HepG2 (cell line): ENCODE data around the gene ADM. TPM values are rescaled to one million over a fixed set of nuclear protein-coding genes. Genes with fewer than 3 reads are reported as not detected.

Source experiments
- DDIT3 ChIP-seq: sonication (generic); formaldehyde crosslinking; IDR thresholded peaks from 2 replicates; pipeline ENCODE4 v1.4.0; 2020; ENCODE audit warnings: mild to moderate bottlenecking, missing genetic modification reagents
- GPBP1L1 ChIP-seq: sonication (generic); formaldehyde crosslinking; IDR thresholded peaks from 2 replicates; pipeline ENCODE4 v1.5.0; 2020; ENCODE audit warnings: mild to moderate bottlenecking, missing genetic modification reagents
- GRHL1 ChIP-seq: sonication (generic); formaldehyde crosslinking; conservative IDR thresholded peaks from 2 replicates; pipeline ENCODE4 v1.8.0; 2022; ENCODE audit warnings: missing genetic modification reagents
- HOXA5 ChIP-seq: sonication (generic); formaldehyde crosslinking; IDR thresholded peaks from 2 replicates; pipeline ENCODE4 v1.4.0; 2020; ENCODE audit warnings: missing genetic modification reagents
- KAT2B ChIP-seq: fragments of 150-350 bp; IDR thresholded peaks from 2 replicates; pipeline ENCODE4 v1.6.1; 2014; ENCODE audit warnings: low read depth, low read length, borderline replicate concordance
- MTF2 ChIP-seq: sonication (generic); formaldehyde crosslinking; IDR thresholded peaks from 2 replicates; pipeline ENCODE4 v1.5.0; 2020; ENCODE audit warnings: missing genetic modification reagents, borderline replicate concordance
- RELA ChIP-seq: sonication (generic); formaldehyde crosslinking; IDR thresholded peaks from 2 replicates; pipeline ENCODE4 v1.4.0; 2020; ENCODE audit warnings: missing genetic modification reagents
- RNF2 ChIP-seq: fragments of 450-650 bp; conservative IDR thresholded peaks from 2 replicates; pipeline ENCODE4 v1.6.1; 2016; ENCODE audit warnings: low read depth
- SP140L ChIP-seq: sonication (generic); formaldehyde crosslinking; IDR thresholded peaks from 2 replicates; pipeline ENCODE4 v1.4.0; 2020; ENCODE audit warnings: missing genetic modification reagents, borderline replicate concordance
- TCF12 ChIP-seq, 2 experiments: fragments of 450-650 bp in 1 of 2; sonication (generic) in 1 of 2; formaldehyde crosslinking in 1 of 2; IDR thresholded peaks; 2 replicates each; pipeline versions ENCODE4 v1.6.1 to v1.8.0; 2017 to 2022; ENCODE audit warnings: antibody characterized with exemption in 1 of 2, mild to moderate bottlenecking in 1 of 2, missing genetic modification reagents in 1 of 2, moderate library complexity in 1 of 2
- ZFP62 ChIP-seq: sonication (generic); formaldehyde crosslinking; IDR thresholded peaks from 2 replicates; pipeline ENCODE4 v1.4.0; 2020; ENCODE audit warnings: missing genetic modification reagents
- ZMAT3 ChIP-seq: sonication (generic); formaldehyde crosslinking; conservative IDR thresholded peaks from 2 replicates; pipeline ENCODE4 v1.7.0; 2021; ENCODE audit warnings: missing genetic modification reagents
- ZNF275 ChIP-seq: sonication (generic); formaldehyde crosslinking; IDR thresholded peaks from 2 replicates; pipeline ENCODE4 v1.8.0; 2022; ENCODE audit warnings: missing genetic modification reagents, mild to moderate bottlenecking, inconsistent platforms, borderline replicate concordance
- ZNF576 ChIP-seq: sonication (generic); formaldehyde crosslinking; IDR thresholded peaks from 2 replicates; pipeline ENCODE4 v1.4.0; 2020; ENCODE audit warnings: mild to moderate bottlenecking, missing genetic modification reagents
- ZNF609 ChIP-seq: sonication (generic); formaldehyde crosslinking; IDR thresholded peaks from 2 replicates; pipeline ENCODE4 v1.4.0; 2020; ENCODE audit warnings: mild to moderate bottlenecking, missing genetic modification reagents, borderline replicate concordance
- polyA plus RNA-seq, 8 experiments: library from polyadenylated mRNA; depleted of rRNA in 3 of 8; stranded (reverse) in 7 of 8; unstranded in 1 of 8; fragments of >200 nt; fragmentation: Illumina TruSeq in 4 of 8; extraction: Trizol in 4 of 8; gene quantifications; 2 replicates each; pipeline versions ENCODE4 v1.2.1 to v1.2.3, GENCODE V29; 2011 to 2016; ENCODE audit warnings: low read depth in 4 of 8, missing spikeins in 1 of 8, mixed read lengths in 1 of 8; ENCODE audit not compliant: insufficient read depth in 1 of 8
- total RNA-seq, 5 experiments: library from RNA; depleted of rRNA; stranded (reverse); fragments of >200 nt; fragmentation: Illumina TruSeq; extraction: Trizol; gene quantifications; 2 replicates each; pipeline ENCODE4 v1.2.3, GENCODE V29; 2016; ENCODE audit warnings: low read depth in 1 of 5

ADM gene
- total and polyA plus RNA-seq, 2 of the 13 experiments (the other 11 are each of a cell fraction or from before 2014, with no cell fraction given), result 10.7 to 26.1 TPM

GRCh38 chr11:10351765-10352641, 47.1 kb downstream of the ADM start (continued):
- no peak for TF ChIP-seq DDIT3 (CRISPR knock-in tag)
- TF ChIP-seq SP140L (CRISPR knock-in tag), result no peak
- no peak for TF ChIP-seq HOXA5 (CRISPR knock-in tag)
- TF ChIP-seq ZNF275 (CRISPR knock-in tag), result no peak
- TF ChIP-seq GRHL1, result no peak
- TF ChIP-seq ZNF609 (CRISPR knock-in tag), result no peak
- TF ChIP-seq MTF2 (CRISPR knock-in tag), result no peak
- no peak for TF ChIP-seq GPBP1L1 (CRISPR knock-in tag)
- no peak for TF ChIP-seq ZFP62 (CRISPR knock-in tag)
- TF ChIP-seq ZNF576 (CRISPR knock-in tag), result no peak
- TF ChIP-seq KAT2B, result no peak
- no peak for TF ChIP-seq TCF12 (IDR thresholded peaks at IDR 0.05)
- no peak for TF ChIP-seq TCF12 (CRISPR knock-in tag; IDR thresholded peaks at IDR 0.05)
- no peak for TF ChIP-seq ZMAT3
- no peak for TF ChIP-seq RELA (CRISPR knock-in tag)
- TF ChIP-seq RNF2, result no peak
